H9 (cell line): ENCODE results near the gene TMEM234. TPM values are rescaled to one million over a fixed set of nuclear protein-coding genes. Genes with fewer than 3 reads are reported as not detected.

Source experiments
- DNase-seq: peaks from one replicate; pipeline ENCODE4 v3.0.0-alpha.2; 2017
- H2AFZ ChIP-seq: one replicate; pipeline ENCODE4 v1.6.1; 2013; ENCODE audit warnings: mild to moderate bottlenecking, low read length, control low read depth, moderate library complexity
- H2AK5ac ChIP-seq: 2 replicates; pipeline ENCODE4 v1.6.1; 2013; ENCODE audit warnings: low read length, control low read depth, mixed read lengths; ENCODE audit not compliant: insufficient read length
- H2BK120ac ChIP-seq: one replicate; pipeline ENCODE4 v1.6.1; 2013; ENCODE audit warnings: low read depth, mild to moderate bottlenecking, low read length, control low read depth, inconsistent platforms; ENCODE audit not compliant: poor library complexity, severe bottlenecking
- H2BK12ac ChIP-seq: 2 replicates; pipeline ENCODE4 v1.6.1; 2013; ENCODE audit warnings: low read length, control low read depth, mixed read lengths, low read depth; ENCODE audit not compliant: insufficient read length
- H2BK15ac ChIP-seq: 2 replicates; pipeline ENCODE4 v1.6.1; 2013; ENCODE audit warnings: low read depth, low read length, control low read depth
- H2BK20ac ChIP-seq: one replicate; pipeline ENCODE4 v1.6.1; 2013; ENCODE audit warnings: low read depth, mild to moderate bottlenecking, low read length, control low read depth, inconsistent platforms; ENCODE audit not compliant: poor library complexity, severe bottlenecking
- H2BK5ac ChIP-seq: 2 replicates; pipeline ENCODE4 v1.6.1; 2013; ENCODE audit warnings: low read length, control low read depth, mixed read lengths; ENCODE audit not compliant: insufficient read length
- H3K14ac ChIP-seq: 2 replicates; pipeline ENCODE4 v1.6.1; 2013; ENCODE audit warnings: low read length, control low read depth; ENCODE audit not compliant: insufficient read depth
- H3K18ac ChIP-seq: 2 replicates; pipeline ENCODE4 v1.6.1; 2013; ENCODE audit warnings: low read depth, mild to moderate bottlenecking, mixed read lengths, low read length, control low read depth; ENCODE audit not compliant: insufficient read length
- H3K23ac ChIP-seq: 2 replicates; pipeline ENCODE4 v1.6.1; 2013; ENCODE audit warnings: low read length, control low read depth, mixed read lengths, low read depth; ENCODE audit not compliant: insufficient read length
- H3K23me2 ChIP-seq: 2 replicates; pipeline ENCODE4 v1.6.1; 2013; ENCODE audit warnings: low read depth, mild to moderate bottlenecking, mixed read lengths, low read length, control low read depth; ENCODE audit not compliant: insufficient read length, poor library complexity, severe bottlenecking
- H3K27ac ChIP-seq: 2 replicates; pipeline ENCODE4 v1.5.1; 2013; ENCODE audit warnings: low read length, control low read depth, mixed read lengths, low read depth; ENCODE audit not compliant: insufficient read length
- H3K27me3 ChIP-seq: 2 replicates; pipeline ENCODE4 v1.6.1; 2013; ENCODE audit warnings: low read length, control low read depth, inconsistent platforms; ENCODE audit not compliant: insufficient read depth
- H3K4ac ChIP-seq: 2 replicates; pipeline ENCODE4 v1.6.1; 2013; ENCODE audit warnings: low read depth, mild to moderate bottlenecking, control low read depth, inconsistent platforms, low read length, moderate library complexity
- H3K4me1 ChIP-seq: 2 replicates; pipeline ENCODE4 v1.6.1; 2013; ENCODE audit warnings: low read length, control low read depth, inconsistent platforms; ENCODE audit not compliant: insufficient read depth
- H3K4me2 ChIP-seq: 2 replicates; pipeline ENCODE4 v1.6.1; 2013; ENCODE audit warnings: low read length, control low read depth, mixed read lengths; ENCODE audit not compliant: insufficient read length, insufficient read depth
- H3K56ac ChIP-seq: 2 replicates; pipeline ENCODE4 v1.6.1; 2013; ENCODE audit warnings: low read depth, mild to moderate bottlenecking, mixed read lengths, low read length, control low read depth; ENCODE audit not compliant: insufficient read length
- H3K79me1 ChIP-seq: 2 replicates; pipeline ENCODE4 v1.6.1; 2013; ENCODE audit warnings: low read depth, mild to moderate bottlenecking, moderate library complexity, low read length, control low read depth, inconsistent platforms; ENCODE audit not compliant: insufficient read depth, poor library complexity, severe bottlenecking
- H3K79me2 ChIP-seq: 2 replicates; pipeline ENCODE4 v1.6.1; 2013; ENCODE audit warnings: low read length, control low read depth, inconsistent platforms; ENCODE audit not compliant: insufficient read depth
- H3K9ac ChIP-seq: 2 replicates; pipeline ENCODE4 v1.6.1; 2013; ENCODE audit warnings: low read length, control low read depth, mixed read lengths; ENCODE audit not compliant: insufficient read length; ENCODE audit errors: extremely low read depth
- H3K9me3 ChIP-seq: one replicate; pipeline ENCODE4 v1.6.1; 2013; ENCODE audit warnings: low read depth, low read length, inconsistent platforms; ENCODE audit not compliant: control insufficient read depth
- H3T11ph ChIP-seq: one replicate; pipeline ENCODE4 v1.6.1; 2013; ENCODE audit warnings: mild to moderate bottlenecking, low read length, control low read depth, inconsistent platforms
- H4K20me1 ChIP-seq: one replicate; pipeline ENCODE4 v1.6.1; 2013; ENCODE audit not compliant: control insufficient read depth, insufficient read length, insufficient read depth
- H4K5ac ChIP-seq: 2 replicates; pipeline ENCODE4 v1.6.1; 2013; ENCODE audit warnings: low read depth, mild to moderate bottlenecking, mixed read lengths, low read length, control low read depth; ENCODE audit not compliant: insufficient read length
- H4K8ac ChIP-seq: replicated peaks from 2 replicates; pipeline ENCODE4 v1.6.1; 2013; ENCODE audit warnings: low read length, control low read depth, mixed read lengths, low read depth; ENCODE audit not compliant: insufficient read length
- H4K91ac ChIP-seq: 2 replicates; pipeline ENCODE4 v1.6.1; 2013; ENCODE audit warnings: low read depth, mild to moderate bottlenecking, moderate library complexity, mixed read lengths, low read length, control low read depth; ENCODE audit not compliant: insufficient read length
- H3K27ac Mint-ChIP-seq, 3 experiments: 2 replicates in 2 of 3; 3 replicates in 1 of 3; pipeline ENCODE4 v1.8.0; 2020 to 2021; ENCODE audit warnings: mixed read lengths in 3 of 3, mild to moderate bottlenecking in 1 of 3, moderate library complexity in 1 of 3
- H3K27me3 Mint-ChIP-seq: 2 replicates; pipeline ENCODE4 v1.8.0; 2021; ENCODE audit warnings: low read depth, mild to moderate bottlenecking, moderate library complexity, mixed read lengths
- H3K36me3 Mint-ChIP-seq, 3 experiments: 2 replicates in 2 of 3; 3 replicates in 1 of 3; pipeline ENCODE4 v1.8.0; 2020 to 2021; ENCODE audit warnings: low read depth in 3 of 3, mixed read lengths in 3 of 3; ENCODE audit not compliant: insufficient read depth in 1 of 3
- H3K4me1 Mint-ChIP-seq, 2 experiments: 2 replicates each; pipeline ENCODE4 v1.8.0; 2020; ENCODE audit warnings: mixed read lengths in 2 of 2
- H3K4me3 Mint-ChIP-seq, 2 experiments: 2 replicates in 1 of 2; 3 replicates in 1 of 2; pipeline ENCODE4 v1.8.0; 2020 to 2021; ENCODE audit warnings: mild to moderate bottlenecking in 2 of 2, mixed read lengths in 2 of 2, moderate library complexity in 1 of 2
- H3K9me3 Mint-ChIP-seq, 2 experiments: 2 replicates in 1 of 2; 3 replicates in 1 of 2; pipeline ENCODE4 v1.8.0; 2020; ENCODE audit warnings: mild to moderate bottlenecking in 2 of 2, mixed read lengths in 2 of 2, moderate library complexity in 1 of 2
- WGBS: extraction: QIAGEN DNeasy Blood & Tissue Kit; methylation state at CpG from one replicate; pipeline ENCODE4 v1.1.7; 2013; ENCODE audit warnings: missing lambda C conversion rate, low lambda C conversion rate, mixed read lengths; ENCODE audit not compliant: insufficient read length; ENCODE audit errors: extremely low coverage; 5-methylcytosine and 5-hydroxymethylcytosine counted together
- total RNA-seq: library from RNA; stranded (reverse); gene quantifications from 2 replicates; pipeline ENCODE4 v1.2.1, GENCODE V29; 2021
- TF ChIP-seq, protein P1 (sequence below): fragments of 200-600 bp; sonication (generic); conservative IDR thresholded peaks from 3 replicates; pipeline ENCODE4 v1.8.0; 2021; ENCODE audit warnings: antibody characterized with exemption, mild to moderate bottlenecking

Gene TMEM234
- total RNA-seq, 1 experiment from 2014 or later = 19.7 TPM

GRCh38 chr1:32194984-32195383 is 27.2 kb downstream of the TMEM234 start:
- Histone ChIP-seq H3K4me1 (no peaks in the 10 kb centered on the region; the same call in 1 of the 2 replicates), H3K4me2 (no peak overlapping the region), H2BK120ac (no peak overlapping the region), H4K20me1 (no peaks in the 10 kb centered on the region), H3K56ac (no peak overlapping the region), H3K27me3 (no peaks in the 10 kb centered on the region), H4K8ac (no peak overlapping the region), H3K9me3 (no peaks in the 10 kb centered on the region), H2AK5ac (no peak overlapping the region), H3T11ph (no peak overlapping the region), H3K79me1 (no peaks in the 10 kb centered on the region), H3K23ac (no peak overlapping the region), H2BK12ac (no peak overlapping the region), H3K18ac (no peak overlapping the region), H3K79me2 (no peaks in the 10 kb centered on the region), H2BK15ac (no peak overlapping the region), H3K23me2 (no peaks in the 10 kb centered on the region), H3K14ac (no peak overlapping the region), H2BK20ac (no peak overlapping the region), H3K4ac (no peak overlapping the region), H4K5ac (no peak overlapping the region), H3K9ac (no peak overlapping the region), H4K91ac (no peak overlapping the region), H2AFZ (no peak overlapping the region), H3K27ac (no peak overlapping the region), H2BK5ac (no peak overlapping the region)
- TF ChIP-seq, protein P1, sequence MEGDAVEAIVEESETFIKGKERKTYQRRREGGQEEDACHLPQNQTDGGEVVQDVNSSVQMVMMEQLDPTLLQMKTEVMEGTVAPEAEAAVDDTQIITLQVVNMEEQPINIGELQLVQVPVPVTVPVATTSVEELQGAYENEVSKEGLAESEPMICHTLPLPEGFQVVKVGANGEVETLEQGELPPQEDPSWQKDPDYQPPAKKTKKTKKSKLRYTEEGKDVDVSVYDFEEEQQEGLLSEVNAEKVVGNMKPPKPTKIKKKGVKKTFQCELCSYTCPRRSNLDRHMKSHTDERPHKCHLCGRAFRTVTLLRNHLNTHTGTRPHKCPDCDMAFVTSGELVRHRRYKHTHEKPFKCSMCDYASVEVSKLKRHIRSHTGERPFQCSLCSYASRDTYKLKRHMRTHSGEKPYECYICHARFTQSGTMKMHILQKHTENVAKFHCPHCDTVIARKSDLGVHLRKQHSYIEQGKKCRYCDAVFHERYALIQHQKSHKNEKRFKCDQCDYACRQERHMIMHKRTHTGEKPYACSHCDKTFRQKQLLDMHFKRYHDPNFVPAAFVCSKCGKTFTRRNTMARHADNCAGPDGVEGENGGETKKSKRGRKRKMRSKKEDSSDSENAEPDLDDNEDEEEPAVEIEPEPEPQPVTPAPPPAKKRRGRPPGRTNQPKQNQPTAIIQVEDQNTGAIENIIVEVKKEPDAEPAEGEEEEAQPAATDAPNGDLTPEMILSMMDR = no peak
- H3K4me3 Mint-ChIP-seq = no peak overlapping the region
- H3K9me3 Mint-ChIP-seq = no peaks in the 10 kb centered on the region
- H3K4me1 Mint-ChIP-seq = peaks cover 20 to 23% of the 10 kb centered on the region in 2 experiments
- no CpG with 5 or more reads among the region's 6 CpGs for WGBS
- no peaks in the 10 kb centered on the region for H3K27me3 Mint-ChIP-seq
- DNase-seq = no peak
- H3K36me3 Mint-ChIP-seq = peaks cover 53 to 83% (median 77%) of the 10 kb centered on the region in 3 experiments; a peak in 6 of 7 replicates
- H3K27ac Mint-ChIP-seq = no peak overlapping the region
